ENCODE data around the gene EHMT1.
"Not testable (repeated sequence)": the region's sequence is repeated elsewhere in the genome, so short reads cannot be mapped to it uniquely, and the experiment has no call there.

Gene EHMT1

GRCh38 chr9:137620048-137620405 lies 1.2 kb downstream of the EHMT1 start:
- H3K4me1 ChIP-seq (ENCODE audit: control insufficient read depth, insufficient read depth, low read length): peaks cover 16% of the 10 kb centered on the region; the same call in 1 of the 2 replicates
- peak overlapping the region; percentile 80 for H3K9ac ChIP-seq (ENCODE audit: low read depth, low read length)
- peak overlapping the region; percentile 88 for H3K4me3 ChIP-seq (ENCODE audit: low read depth, low read length)
- no peaks in the 10 kb centered on the region for H3K27me3 ChIP-seq (ENCODE audit: control insufficient read depth, insufficient read depth, low read length)
- H3K36me3 ChIP-seq (ENCODE audit: control insufficient read depth, insufficient read depth, low read length): peaks cover 27% of the 10 kb centered on the region
- H3K27ac ChIP-seq (ENCODE audit: low read depth, low read length): no peak overlapping the region
- no peaks in the 10 kb centered on the region for H3K9me3 ChIP-seq (ENCODE audit: control insufficient read depth, insufficient read depth, low read length)

- Histone ChIP-seq H3K4me1 (ENCODE audit: control insufficient read depth, insufficient read depth, low read length) (peaks cover 16% of the 10 kb centered on the region; the same call in 1 of the 2 replicates), H3K4me3 (ENCODE audit: low read depth, low read length) (peak overlapping the region; percentile 88; the same call in 1 of the 2 replicates), H3K9me3 (ENCODE audit: control insufficient read depth, insufficient read depth, low read length) (no peaks in the 10 kb centered on the region), H3K9ac (ENCODE audit: low read depth, low read length) (no peak overlapping the region), H3K27ac (ENCODE audit: low read depth, low read length) (no peak overlapping the region), H3K36me3 (ENCODE audit: control insufficient read depth, insufficient read depth, low read length) (peaks cover 22% of the 10 kb centered on the region), H3K27me3 (ENCODE audit: control insufficient read depth, insufficient read depth, low read length) (no peaks in the 10 kb centered on the region)
Observed at GRCh38 chr9:137620581-137620980, 1.8 kb downstream of the EHMT1 start.

GRCh38 chr9:137621131-137621757 lies 2.4 kb downstream of the EHMT1 start:
- Histone ChIP-seq H3K27me3 (ENCODE audit: control insufficient read depth, insufficient read depth, low read length) (no peaks in the 10 kb centered on the region), H3K27ac (ENCODE audit: low read depth, low read length) (no peak overlapping the region), H3K9ac (ENCODE audit: low read depth, low read length) (no peak overlapping the region), H3K36me3 (ENCODE audit: control insufficient read depth, insufficient read depth, low read length) (peaks cover 16% of the 10 kb centered on the region), H3K4me3 (ENCODE audit: low read depth, low read length) (0 out of 2 replicates have a peak overlapping the region, but pooled peaks have one; percentile 18), H3K4me1 (ENCODE audit: control insufficient read depth, insufficient read depth, low read length) (peaks cover 16% of the 10 kb centered on the region; the same call in 1 of the 2 replicates), H3K9me3 (ENCODE audit: control insufficient read depth, insufficient read depth, low read length) (no peaks in the 10 kb centered on the region)

- not testable (repeated sequence) for H3K4me3 ChIP-seq (ENCODE audit: low read depth, low read length); H3K9ac ChIP-seq (ENCODE audit: low read depth, low read length); H3K27me3 ChIP-seq (ENCODE audit: control insufficient read depth, insufficient read depth, low read length); H3K36me3 ChIP-seq (ENCODE audit: control insufficient read depth, insufficient read depth, low read length); H3K27ac ChIP-seq (ENCODE audit: low read depth, low read length); H3K9me3 ChIP-seq (ENCODE audit: control insufficient read depth, insufficient read depth, low read length)
- H3K4me1 ChIP-seq (ENCODE audit: control insufficient read depth, insufficient read depth, low read length): peaks cover 16% of the 10 kb centered on the region; the same call in 1 of the 2 replicates
Observed at GRCh38 chr9:137622211-137622610, 3.4 kb downstream of the EHMT1 start.

GRCh38 chr9:137626464-137626863 lies 7.7 kb downstream of the EHMT1 start:
- H3K4me3 ChIP-seq (ENCODE audit: low read depth, low read length): no peak overlapping the region
- H3K4me1 ChIP-seq (ENCODE audit: control insufficient read depth, insufficient read depth, low read length): no peaks in the 10 kb centered on the region
- H3K9me3 ChIP-seq (ENCODE audit: control insufficient read depth, insufficient read depth, low read length): no peaks in the 10 kb centered on the region
- no peak overlapping the region for H3K9ac ChIP-seq (ENCODE audit: low read depth, low read length)
- H3K36me3 ChIP-seq (ENCODE audit: control insufficient read depth, insufficient read depth, low read length): no peaks in the 10 kb centered on the region
- no peak overlapping the region for H3K27ac ChIP-seq (ENCODE audit: low read depth, low read length)
- no peaks in the 10 kb centered on the region for H3K27me3 ChIP-seq (ENCODE audit: control insufficient read depth, insufficient read depth, low read length)

- not testable (repeated sequence) for H3K9me3 ChIP-seq (ENCODE audit: control insufficient read depth, insufficient read depth, low read length); H3K27ac ChIP-seq (ENCODE audit: low read depth, low read length); H3K4me3 ChIP-seq (ENCODE audit: low read depth, low read length); H3K27me3 ChIP-seq (ENCODE audit: control insufficient read depth, insufficient read depth, low read length); H3K4me1 ChIP-seq (ENCODE audit: control insufficient read depth, insufficient read depth, low read length); H3K36me3 ChIP-seq (ENCODE audit: control insufficient read depth, insufficient read depth, low read length); H3K9ac ChIP-seq (ENCODE audit: low read depth, low read length)
Observed at GRCh38 chr9:137627406-137627805, 8.6 kb downstream of the EHMT1 start.

- H3K9me3 ChIP-seq (ENCODE audit: control insufficient read depth, insufficient read depth, low read length): no peaks in the 10 kb centered on the region
- no peak overlapping the region for H3K4me3 ChIP-seq (ENCODE audit: low read depth, low read length)
- no peak overlapping the region for H3K9ac ChIP-seq (ENCODE audit: low read depth, low read length)
- no peak overlapping the region for H3K27ac ChIP-seq (ENCODE audit: low read depth, low read length)
- no peaks in the 10 kb centered on the region for H3K27me3 ChIP-seq (ENCODE audit: control insufficient read depth, insufficient read depth, low read length)
- no peaks in the 10 kb centered on the region for H3K36me3 ChIP-seq (ENCODE audit: control insufficient read depth, insufficient read depth, low read length)
- H3K4me1 ChIP-seq (ENCODE audit: control insufficient read depth, insufficient read depth, low read length): peaks cover 6% of the 10 kb centered on the region; the same call in 1 of the 2 replicates
Observed at GRCh38 chr9:137630126-137630525, 11.3 kb downstream of the EHMT1 start.

GRCh38 chr9:137630679-137631078 lies 11.9 kb downstream of the EHMT1 start:
- no peak overlapping the region for H3K4me3 ChIP-seq (ENCODE audit: low read depth, low read length)
- peaks cover 6% of the 10 kb centered on the region; the same call in 1 of the 2 replicates for H3K4me1 ChIP-seq (ENCODE audit: control insufficient read depth, insufficient read depth, low read length)
- H3K27ac ChIP-seq (ENCODE audit: low read depth, low read length): no peak overlapping the region
- H3K27me3 ChIP-seq (ENCODE audit: control insufficient read depth, insufficient read depth, low read length): no peaks in the 10 kb centered on the region
- no peaks in the 10 kb centered on the region for H3K9me3 ChIP-seq (ENCODE audit: control insufficient read depth, insufficient read depth, low read length)
- H3K9ac ChIP-seq (ENCODE audit: low read depth, low read length): no peak overlapping the region
- no peaks in the 10 kb centered on the region for H3K36me3 ChIP-seq (ENCODE audit: control insufficient read depth, insufficient read depth, low read length)

GRCh38 chr9:137631345-137632229 lies 12.8 kb downstream of the EHMT1 start:
- Histone ChIP-seq H3K9me3 (ENCODE audit: control insufficient read depth, insufficient read depth, low read length) (no peaks in the 10 kb centered on the region), H3K4me3 (ENCODE audit: low read depth, low read length) (no peak overlapping the region), H3K27me3 (ENCODE audit: control insufficient read depth, insufficient read depth, low read length) (no peaks in the 10 kb centered on the region), H3K36me3 (ENCODE audit: control insufficient read depth, insufficient read depth, low read length) (no peaks in the 10 kb centered on the region), H3K4me1 (ENCODE audit: control insufficient read depth, insufficient read depth, low read length) (peaks cover 6% of the 10 kb centered on the region; the same call in 1 of the 2 replicates), H3K27ac (ENCODE audit: low read depth, low read length) (no peak overlapping the region), H3K9ac (ENCODE audit: low read depth, low read length) (no peak overlapping the region)

- H3K4me1 ChIP-seq (ENCODE audit: control insufficient read depth, insufficient read depth, low read length): peaks cover 6% of the 10 kb centered on the region; the same call in 1 of the 2 replicates
- no peak overlapping the region for H3K27ac ChIP-seq (ENCODE audit: low read depth, low read length)
- H3K9me3 ChIP-seq (ENCODE audit: control insufficient read depth, insufficient read depth, low read length): no peaks in the 10 kb centered on the region
- no peaks in the 10 kb centered on the region for H3K27me3 ChIP-seq (ENCODE audit: control insufficient read depth, insufficient read depth, low read length)
- no peak overlapping the region for H3K4me3 ChIP-seq (ENCODE audit: low read depth, low read length)
- H3K36me3 ChIP-seq (ENCODE audit: control insufficient read depth, insufficient read depth, low read length): no peaks in the 10 kb centered on the region
- H3K9ac ChIP-seq (ENCODE audit: low read depth, low read length): no peak overlapping the region
Observed at GRCh38 chr9:137632230-137633161, 13.7 kb downstream of the EHMT1 start.

Measured in HUES48 (cell line).